ENCODE results near the gene DIO1.

Gene DIO1

DNA sequence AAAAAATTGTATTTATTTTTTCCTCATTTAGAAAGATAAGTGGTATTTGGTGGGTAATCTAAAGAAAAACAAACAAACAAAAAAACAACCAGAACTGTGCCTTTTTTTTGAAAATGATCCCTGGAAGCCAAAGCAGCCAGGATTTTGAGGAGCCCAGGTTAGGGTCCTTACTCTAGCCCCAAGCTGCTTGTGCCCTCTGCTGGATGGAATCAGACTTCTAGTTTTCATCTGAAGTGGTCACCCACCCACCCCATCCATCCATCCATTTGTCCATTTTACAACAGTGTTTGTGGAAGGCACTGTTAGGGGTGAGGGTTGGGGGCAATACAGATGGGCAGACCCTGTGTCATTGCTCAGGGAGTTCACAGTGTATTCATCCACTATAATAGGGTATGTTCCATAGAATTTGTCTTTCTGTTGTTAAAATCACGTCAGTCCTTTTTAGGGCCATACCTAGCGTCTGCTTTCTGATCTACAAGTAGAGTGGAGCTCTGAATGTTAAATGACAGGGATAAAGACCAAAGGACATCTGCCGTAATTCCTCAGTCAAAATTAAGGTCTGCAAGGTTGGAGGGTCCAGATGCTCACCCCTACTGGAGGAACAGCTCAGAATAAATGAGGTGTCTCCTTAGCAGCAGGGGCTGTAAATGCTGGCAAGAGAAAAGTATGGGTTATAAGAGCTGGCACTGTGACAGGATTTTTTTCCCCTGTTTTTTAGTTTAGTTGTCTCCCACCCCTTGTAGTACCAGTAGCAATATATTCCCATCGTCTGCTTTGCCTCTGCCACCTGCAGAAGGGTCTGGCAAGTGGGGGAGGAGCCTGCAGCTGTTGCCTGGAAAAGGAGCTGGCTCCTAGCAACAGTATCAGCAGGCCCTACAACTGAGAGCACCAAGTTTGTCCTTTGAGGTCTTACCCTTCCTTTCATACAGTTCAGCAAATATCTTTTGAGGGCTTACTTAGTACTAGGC lies 55.3 kb downstream of the DIO1 start:
- H3K4me3 Mint-ChIP-seq, result no peak overlapping the region
- H3K9me3 Mint-ChIP-seq, result no peaks in the 10 kb centered on the region
- peak; percentile 59 for TF ChIP-seq CTCF (IDR thresholded peaks at IDR 0.05)
- peak; percentile 41 for DNase-seq
- H3K4me1 Mint-ChIP-seq, result peaks cover 59% of the 10 kb centered on the region
- no peaks in the 10 kb centered on the region for H3K27me3 Mint-ChIP-seq (ENCODE audit: low read depth, poor library complexity)
- no peak overlapping the region for H3K27ac Mint-ChIP-seq
- peaks cover 25% of the 10 kb centered on the region for H3K36me3 Mint-ChIP-seq (ENCODE audit: low read depth)

- TF ChIP-seq CTCF (IDR thresholded peaks at IDR 0.05), result no peak
- H3K4me3 Mint-ChIP-seq, result no peak overlapping the region
Measured at GRCh38 chr1:53951697-53952096, 57.7 kb downstream of the DIO1 start.

GRCh38 chr1:53954128-53954527 lies 60.1 kb downstream of the DIO1 start:
- H3K36me3 Mint-ChIP-seq (ENCODE audit: low read depth), result peaks cover 37% of the 10 kb centered on the region
- DNase-seq, result no peak
- no peaks in the 10 kb centered on the region for H3K9me3 Mint-ChIP-seq
- H3K4me3 Mint-ChIP-seq, result no peak overlapping the region
- peaks cover 35% of the 10 kb centered on the region for H3K4me1 Mint-ChIP-seq
- H3K27ac Mint-ChIP-seq, result no peak overlapping the region
- no peaks in the 10 kb centered on the region for H3K27me3 Mint-ChIP-seq (ENCODE audit: low read depth, poor library complexity)
- TF ChIP-seq CTCF (IDR thresholded peaks at IDR 0.05), result no peak

More at GRCh38 chr1:53951697-53952096, 57.7 kb downstream of the DIO1 start:
- H3K27me3 Mint-ChIP-seq (ENCODE audit: low read depth, poor library complexity), result no peaks in the 10 kb centered on the region
- no peak for DNase-seq
- peaks cover 27% of the 10 kb centered on the region for H3K36me3 Mint-ChIP-seq (ENCODE audit: low read depth)
- peaks cover 51% of the 10 kb centered on the region for H3K4me1 Mint-ChIP-seq
- no peaks in the 10 kb centered on the region for H3K9me3 Mint-ChIP-seq
- peak overlapping the region; percentile 9 for H3K27ac Mint-ChIP-seq

- Mint-ChIP-seq H3K36me3 (ENCODE audit: low read depth) (peaks cover 54% of the 10 kb centered on the region), H3K4me1 (peaks cover 15% of the 10 kb centered on the region), H3K9me3 (no peaks in the 10 kb centered on the region), H3K27ac (peak overlapping the region; percentile 64), H3K27me3 (ENCODE audit: low read depth, poor library complexity) (no peaks in the 10 kb centered on the region), H3K4me3 (no peak overlapping the region)
- no peak for DNase-seq
- no peak for TF ChIP-seq CTCF (IDR thresholded peaks at IDR 0.05)
Measured at GRCh38 chr1:53956308-53957168, 62.6 kb downstream of the DIO1 start.

GRCh38 chr1:53957194-53957818 lies 63.3 kb downstream of the DIO1 start:
- TF ChIP-seq CTCF (IDR thresholded peaks at IDR 0.05), result no peak
- Mint-ChIP-seq H3K9me3 (no peaks in the 10 kb centered on the region), H3K4me1 (peaks cover 12% of the 10 kb centered on the region), H3K27ac (peak overlapping the region; percentile 64), H3K36me3 (ENCODE audit: low read depth) (peaks cover 60% of the 10 kb centered on the region), H3K27me3 (ENCODE audit: low read depth, poor library complexity) (no peaks in the 10 kb centered on the region), H3K4me3 (no peak overlapping the region)
- DNase-seq, result no peak
